Activated CD4-positive, alpha-beta memory T cell treated with anti-CD3 and anti-CD28 coated beads for 36 hours (primary cell): Measurements from ENCODE around the gene IQCK. TPM values are rescaled to one million over a fixed set of nuclear protein-coding genes. Genes with fewer than 3 reads are reported as not detected.

ENCODE experiments used
- CTCF ChIA-PET: fragments of 350-600 bp; sonication (Branson Sonifier 250); formaldehyde crosslinking; loops from one replicate; lab custom pipeline; 2021; ENCODE audit warnings: antibody characterized with exemption, inconsistent platforms; lab: Charles Lee
- POLR2A ChIA-PET: fragments of 350-600 bp; sonication (Branson Sonifier 250); formaldehyde crosslinking; loops from one replicate; lab custom pipeline; 2021; ENCODE audit warnings: antibody characterized with exemption; lab: Charles Lee
- DNase-seq: peaks from one replicate; pipeline ENCODE4 v3.0.0-alpha.2; 2020
- H3K27ac Mint-ChIP-seq: one replicate; pipeline ENCODE4 v1.8.0; 2021; ENCODE audit warnings: mixed read lengths
- H3K27me3 Mint-ChIP-seq: one replicate; pipeline ENCODE4 v1.8.0; 2021; ENCODE audit warnings: mixed read lengths
- H3K36me3 Mint-ChIP-seq: one replicate; pipeline ENCODE4 v1.8.0; 2021; ENCODE audit warnings: mixed read lengths
- H3K4me1 Mint-ChIP-seq: one replicate; pipeline ENCODE4 v1.8.0; 2021; ENCODE audit warnings: low read depth, mixed read lengths
- H3K4me3 Mint-ChIP-seq: one replicate; pipeline ENCODE4 v1.8.0; 2021; ENCODE audit warnings: mild to moderate bottlenecking, mixed read lengths
- H3K9me3 Mint-ChIP-seq: one replicate; pipeline ENCODE4 v1.8.0; 2021; ENCODE audit warnings: mixed read lengths
- intact Hi-C: fragments of 100-400 bp; cut with micrococcal nuclease; formaldehyde crosslinking; loops from one replicate; pipeline ENCODE4 v1.15.1; 2023
- total RNA-seq, 2 experiments: library from RNA; stranded (reverse); gene quantifications; one replicate each; pipeline ENCODE4 v1.2.3, GENCODE V29; 2021

Gene IQCK
- total RNA-seq, 2 experiments from 2014 or later = 2.2 to 3.0 TPM

DNA sequence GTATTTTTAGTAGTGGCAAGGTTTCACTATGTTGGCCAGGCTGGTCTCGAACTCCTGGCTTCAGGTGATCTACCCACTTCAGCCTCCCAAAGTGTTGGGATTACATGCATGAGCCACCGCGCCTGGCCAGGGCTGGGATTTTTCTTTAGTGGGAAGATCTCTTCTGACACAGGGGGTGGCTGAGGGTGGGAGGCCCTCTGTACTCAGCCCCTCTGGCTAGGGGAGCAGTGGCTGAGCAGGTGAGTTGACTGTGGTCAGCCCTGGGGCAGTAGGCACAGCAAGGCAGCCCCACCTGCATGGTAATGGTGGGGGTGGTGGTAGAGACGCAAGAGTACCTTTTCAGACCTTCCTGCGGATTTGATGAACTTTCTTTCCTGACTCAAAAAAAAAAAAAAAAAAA lies 178.9 kb downstream of the IQCK start:
- ChIA-PET CTCF (no interaction called here), POLR2A (no interaction called here)
- Mint-ChIP-seq H3K4me3 (no peak overlapping the region), H3K27ac (no peak overlapping the region), H3K9me3 (no peaks in the 10 kb centered on the region), H3K27me3 (peaks cover 7% of the 10 kb centered on the region), H3K36me3 (no peaks in the 10 kb centered on the region), H3K4me1 (peaks cover 2% of the 10 kb centered on the region)
- DNase-seq = no peak
- intact Hi-C loops = no loop called here

DNA sequence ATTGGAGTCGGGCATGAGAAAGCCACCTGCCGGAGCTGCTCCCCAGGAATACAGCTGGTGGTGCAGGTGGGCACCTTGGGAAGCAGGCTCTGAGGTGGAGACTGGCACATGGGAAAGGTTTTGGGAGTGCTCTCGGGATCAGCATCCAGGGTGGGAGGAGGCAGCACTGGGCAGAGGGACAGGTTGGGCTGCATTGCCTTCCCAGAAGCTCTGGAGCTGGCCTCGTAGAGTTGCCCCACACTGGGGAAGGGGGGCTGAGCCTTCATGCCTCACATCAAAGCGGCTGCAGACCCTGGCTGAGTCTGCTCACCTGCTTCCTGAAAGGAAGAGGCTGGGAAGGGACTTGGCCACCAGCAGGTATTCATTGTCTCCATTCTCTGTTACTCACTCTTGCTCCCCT lies 180.1 kb downstream of the IQCK start:
- peaks cover 2% of the 10 kb centered on the region for H3K4me1 Mint-ChIP-seq
- no peaks in the 10 kb centered on the region for H3K9me3 Mint-ChIP-seq
- intact Hi-C loops = loop anchor here (2.0 kb wide), 1 partner anchor 485 kb away; no protein-coding TSS in a partner anchor
- no peak overlapping the region for H3K4me3 Mint-ChIP-seq
- no peaks in the 10 kb centered on the region for H3K36me3 Mint-ChIP-seq
- peaks cover 7% of the 10 kb centered on the region for H3K27me3 Mint-ChIP-seq
- H3K27ac Mint-ChIP-seq = no peak overlapping the region
- ChIA-PET CTCF (interaction anchor here (1.0 to 3.9 kb wide), 4 partner anchors 9 to 487 kb away, joined by 3 to 37 read pairs (median 14); no protein-coding TSS in a partner anchor), POLR2A (no interaction called here)
- DNase-seq = no peak

DNA sequence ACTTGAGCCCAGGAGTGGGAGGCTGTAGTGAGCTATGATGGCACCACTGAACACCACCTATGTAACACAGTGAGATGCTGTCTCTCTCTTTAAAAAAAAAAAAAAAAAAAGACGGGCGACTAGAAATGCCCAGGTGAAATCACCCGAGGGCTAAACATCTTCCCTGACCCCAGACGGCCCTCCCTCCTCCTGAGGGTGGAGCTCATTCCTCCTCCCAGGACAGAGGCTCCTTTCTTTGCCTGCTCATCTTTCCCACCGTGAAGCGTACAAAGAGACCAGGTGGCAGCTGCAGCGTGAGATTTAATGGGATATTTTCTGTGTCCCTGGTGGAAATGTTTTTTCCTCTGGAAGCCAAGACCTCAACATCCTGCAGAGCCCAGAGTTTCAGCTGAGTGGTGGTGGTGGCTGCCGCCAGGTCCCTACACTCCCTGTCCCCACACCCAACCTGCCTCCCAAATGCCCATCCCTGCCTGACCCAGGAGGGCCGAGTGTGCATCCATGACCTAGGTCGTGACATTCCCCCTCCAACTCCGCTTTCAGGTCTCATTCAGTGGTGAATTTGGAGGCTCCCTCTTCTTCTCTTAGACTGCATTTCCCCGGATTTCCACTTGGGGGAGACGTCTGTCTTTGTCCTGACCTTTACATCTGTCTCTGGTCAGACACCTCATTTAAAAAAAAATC lies 181.0 kb downstream of the IQCK start:
- H3K36me3 Mint-ChIP-seq = no peaks in the 10 kb centered on the region
- H3K27me3 Mint-ChIP-seq = peaks cover 7% of the 10 kb centered on the region
- CTCF ChIA-PET = interaction anchor here (0.6 to 3.9 kb wide), 11 partner anchors 8 to 937 kb away, joined by 3 to 37 read pairs (median 3); no protein-coding TSS in a partner anchor
- no peaks in the 10 kb centered on the region for H3K9me3 Mint-ChIP-seq
- no peak overlapping the region for H3K27ac Mint-ChIP-seq
- intact Hi-C loops = loop anchor here (2.0 kb wide), 1 partner anchor 484 kb away; no protein-coding TSS in a partner anchor
- DNase-seq = peak; percentile 48
- POLR2A ChIA-PET = interaction anchor here (0.8 kb wide), 1 partner anchor 8 kb away, joined by 4 read pairs; no protein-coding TSS in a partner anchor
- peaks cover 2% of the 10 kb centered on the region for H3K4me1 Mint-ChIP-seq
- H3K4me3 Mint-ChIP-seq = no peak overlapping the region

DNA sequence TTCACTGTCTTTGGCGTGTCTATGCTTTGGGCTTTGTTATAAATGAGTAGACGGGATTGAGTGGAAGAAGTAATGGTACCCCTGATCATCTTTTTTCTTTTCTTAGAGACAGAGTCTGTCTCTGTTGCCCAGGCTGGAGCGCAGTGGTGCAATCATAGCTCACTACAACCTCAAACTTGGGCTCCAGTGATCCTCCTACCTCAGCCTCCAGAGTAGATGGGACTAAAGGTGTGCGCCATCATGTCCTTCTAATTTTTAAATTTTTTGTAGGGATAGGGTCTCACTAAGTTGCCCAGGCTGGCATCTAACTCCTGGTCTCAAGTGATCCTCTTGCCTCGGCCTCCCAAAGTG lies 181.5 kb downstream of the IQCK start:
- Mint-ChIP-seq H3K9me3 (no peaks in the 10 kb centered on the region), H3K4me3 (no peak overlapping the region), H3K27ac (no peak overlapping the region), H3K4me1 (peaks cover 2% of the 10 kb centered on the region), H3K36me3 (no peaks in the 10 kb centered on the region), H3K27me3 (peaks cover 7% of the 10 kb centered on the region)
- ChIA-PET CTCF (interaction anchor here (0.7 to 3.9 kb wide), 8 partner anchors 8 to 485 kb away, joined by 3 to 37 read pairs (median 5); no protein-coding TSS in a partner anchor), POLR2A (interaction anchor here (0.8 kb wide), 1 partner anchor 8 kb away, joined by 4 read pairs; no protein-coding TSS in a partner anchor)
- no peak for DNase-seq
- intact Hi-C loops = loop anchor here (2.0 kb wide), 1 partner anchor 483 kb away; no protein-coding TSS in a partner anchor

DNA sequence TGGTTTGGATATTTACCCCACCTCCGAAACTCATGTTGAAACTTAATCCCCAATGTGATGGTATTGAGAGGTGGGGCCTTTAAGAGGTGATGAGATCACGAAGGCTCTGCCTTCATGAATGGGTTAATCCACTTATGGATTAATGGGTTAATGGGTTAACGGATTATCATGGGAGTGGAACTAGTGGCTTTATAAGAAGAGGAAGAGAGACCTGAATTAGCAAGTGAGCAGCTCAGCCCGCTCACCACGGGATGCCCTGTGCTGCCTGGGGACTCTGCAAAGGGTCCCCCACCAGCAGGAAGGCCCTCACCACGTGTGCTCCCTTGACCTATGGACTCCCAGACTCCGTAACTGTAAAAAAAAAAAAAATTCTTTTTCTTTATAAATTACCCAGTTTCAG lies 183.1 kb downstream of the IQCK start:
- Mint-ChIP-seq H3K27ac (no peak overlapping the region), H3K4me1 (peaks cover 2% of the 10 kb centered on the region), H3K27me3 (peaks cover 7% of the 10 kb centered on the region), H3K36me3 (no peaks in the 10 kb centered on the region), H3K4me3 (no peak overlapping the region), H3K9me3 (no peaks in the 10 kb centered on the region)
- intact Hi-C loops = no loop called here
- CTCF ChIA-PET = interaction anchor here (0.9 to 3.9 kb wide), 2 partner anchors 400 to 484 kb away, joined by 3 to 37 read pairs; no protein-coding TSS in a partner anchor
- POLR2A ChIA-PET = no interaction called here
- DNase-seq = no peak

DNA sequence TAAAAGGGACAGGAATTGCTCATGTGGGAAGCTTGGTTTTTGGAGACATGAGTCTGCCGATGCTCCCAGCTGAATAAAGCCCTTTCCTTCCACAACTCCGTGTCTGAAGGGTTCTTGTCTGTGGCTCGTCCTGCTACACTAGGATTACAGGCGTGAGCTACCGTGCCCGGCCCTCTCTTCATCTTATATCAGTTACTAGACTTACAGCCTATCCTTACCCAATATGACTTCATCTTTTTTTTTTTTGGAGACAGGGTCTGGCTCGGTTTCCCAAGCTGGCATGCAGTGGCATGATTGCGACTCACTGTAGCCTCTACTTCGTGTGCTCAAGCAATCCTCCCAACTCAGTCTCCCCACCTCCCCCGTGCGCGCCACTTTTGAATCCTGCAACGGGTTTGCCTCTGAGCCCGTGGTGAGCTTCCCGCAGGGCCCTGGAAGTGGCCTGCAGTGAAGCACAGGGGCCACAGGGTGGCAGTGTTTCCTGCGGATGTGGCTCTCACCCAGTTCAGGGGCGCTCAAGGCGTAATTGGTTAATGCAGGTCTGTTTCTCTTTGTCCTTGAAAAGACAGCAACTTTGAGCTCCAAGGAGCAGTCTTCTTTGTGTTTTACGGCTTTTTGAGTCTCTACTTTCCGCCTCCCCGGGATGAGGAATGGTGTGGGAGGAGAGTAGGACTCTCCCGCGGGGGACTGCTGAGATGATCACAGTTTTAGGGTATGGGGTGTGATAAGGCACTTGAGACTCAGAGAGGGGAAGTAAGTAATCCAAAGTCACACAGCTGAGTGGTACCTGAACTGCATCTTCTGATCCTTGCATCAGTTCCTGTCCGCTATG lies 189.3 kb downstream of the IQCK start:
- H3K4me3 Mint-ChIP-seq = no peak overlapping the region
- POLR2A ChIA-PET = interaction anchor here (1.0 kb wide), 2 partner anchors 8 to 478 kb away, joined by 3 to 4 read pairs; no protein-coding TSS in a partner anchor
- no peaks in the 10 kb centered on the region for H3K9me3 Mint-ChIP-seq
- CTCF ChIA-PET = interaction anchor here (0.6 to 4.7 kb wide), 45 partner anchors 9 to 742 kb away, joined by 3 to 125 read pairs (median 4); no protein-coding TSS in a partner anchor
- intact Hi-C loops = loop anchor here (1.0 kb wide), 1 partner anchor 393 kb away; no protein-coding TSS in a partner anchor
- peaks cover 4% of the 10 kb centered on the region for H3K27me3 Mint-ChIP-seq
- peak; percentile 81 for DNase-seq
- H3K36me3 Mint-ChIP-seq = no peaks in the 10 kb centered on the region
- peaks cover 2% of the 10 kb centered on the region for H3K4me1 Mint-ChIP-seq
- no peak overlapping the region for H3K27ac Mint-ChIP-seq

Other genes starting within 250 kb of the IQCK start
- gene GDE1, start 196.2 kb upstream of the IQCK start, total RNA-seq = 10 to 100 TPM; 18.4 to 19.0 TPM
- 10 to 100 TPM; 21.7 to 26.3 TPM for gene CCP110, start 194.3 kb upstream of the IQCK start, total RNA-seq
- 10 to 100 TPM; 33.9 to 38.0 TPM for gene VPS35L, start 162.6 kb upstream of the IQCK start, total RNA-seq
- gene KNOP1, start within 50 bp of the IQCK start, total RNA-seq = 10 to 100 TPM; 24.3 to 26.4 TPM
- not detected for gene GPRC5B, start 166.6 kb downstream of the IQCK start, total RNA-seq